Head of caudate nucleus (tissue), 42 donors: ENCODE data around the gene ZC3H15.
"Not testable (repeated sequence)": the region's sequence is repeated elsewhere in the genome, so short reads cannot be mapped to it uniquely, and the experiment has no call there.

Source experiments
- DNase-seq, 42 donors: peaks; one replicate each; pipeline versions ENCODE4 v3.0.0 to v3.0.0-alpha.2; 2020 to 2021; ENCODE audit warnings: mixed read lengths in 7 of 42
- intact Hi-C: fragments of 100-400 bp; cut with DNase I; formaldehyde crosslinking; loops from one replicate; pipeline ENCODE4 v1.15.0; 2022

Gene ZC3H15

DNA sequence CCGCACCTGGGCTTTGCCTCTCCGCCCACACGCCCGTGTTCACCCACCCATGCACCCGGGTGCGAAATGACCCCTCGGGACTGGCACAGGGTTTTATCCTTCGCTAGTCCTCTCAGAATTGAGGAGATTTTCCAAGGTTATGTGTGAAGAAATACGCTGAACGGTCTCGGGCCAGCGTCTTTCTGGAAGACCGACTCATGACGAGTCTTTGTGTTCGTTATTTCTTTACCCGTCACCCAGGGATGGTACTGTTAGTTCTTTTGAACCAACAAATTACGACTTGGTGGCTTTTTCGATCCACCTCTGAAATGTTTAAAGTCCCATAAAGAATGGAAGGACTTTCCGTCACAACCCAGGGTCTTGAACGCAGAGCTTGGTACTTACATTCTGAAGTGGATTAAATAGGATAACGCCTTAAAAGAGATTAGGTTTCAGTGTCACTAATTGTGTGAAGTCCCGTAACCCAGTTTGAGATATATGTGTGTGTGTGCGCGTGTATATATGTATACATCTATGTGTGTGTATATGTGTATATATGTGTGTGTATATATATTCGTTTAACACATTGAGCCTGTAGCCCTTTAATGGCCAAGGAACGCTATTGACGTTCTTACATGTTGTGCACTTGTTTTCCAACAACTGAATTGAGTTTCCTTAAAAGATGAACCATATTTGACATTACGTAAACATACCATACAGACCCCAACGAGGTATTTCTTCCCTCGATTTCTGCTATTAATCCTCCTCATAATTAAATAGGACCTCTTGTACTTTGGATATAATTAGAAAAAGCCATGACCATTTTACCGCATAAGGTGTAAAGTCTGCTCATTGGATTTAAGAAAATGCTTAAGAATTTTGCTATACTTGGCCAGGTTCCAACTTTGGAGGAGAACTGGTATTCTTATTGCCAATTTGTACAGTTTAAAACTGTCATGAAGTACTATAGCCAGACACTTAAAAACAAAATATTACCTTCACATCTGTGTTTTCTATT is 889 bp downstream of the ZC3H15 start:
- intact Hi-C loops: no loop called here
- DNase-seq: no peak

- DNase-seq: no peak
- intact Hi-C loops: no loop called here
These were observed 7.6 kb downstream of the ZC3H15 start for GRCh38 chr2:186493564-186494085.

DNA sequence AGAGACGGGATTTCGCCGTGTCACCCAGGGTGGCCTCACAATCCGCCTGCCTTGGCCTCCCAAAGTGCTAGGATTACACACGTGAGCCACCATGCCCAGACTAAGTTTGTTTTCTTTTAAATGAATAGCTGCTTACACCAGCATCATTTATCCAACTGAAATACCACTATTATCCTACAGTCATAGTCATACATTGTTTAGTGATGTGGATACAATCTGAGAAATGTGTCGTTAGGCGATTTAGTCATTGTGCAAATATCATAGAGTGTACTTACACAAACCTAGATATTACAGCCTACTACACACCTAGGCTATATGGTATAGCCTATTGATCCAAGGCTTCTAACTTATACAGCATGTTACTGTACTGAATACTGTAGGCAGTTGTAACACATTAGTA is 10.3 kb downstream of the ZC3H15 start:
- DNase-seq: no peak
- intact Hi-C loops: no loop called here

DNA sequence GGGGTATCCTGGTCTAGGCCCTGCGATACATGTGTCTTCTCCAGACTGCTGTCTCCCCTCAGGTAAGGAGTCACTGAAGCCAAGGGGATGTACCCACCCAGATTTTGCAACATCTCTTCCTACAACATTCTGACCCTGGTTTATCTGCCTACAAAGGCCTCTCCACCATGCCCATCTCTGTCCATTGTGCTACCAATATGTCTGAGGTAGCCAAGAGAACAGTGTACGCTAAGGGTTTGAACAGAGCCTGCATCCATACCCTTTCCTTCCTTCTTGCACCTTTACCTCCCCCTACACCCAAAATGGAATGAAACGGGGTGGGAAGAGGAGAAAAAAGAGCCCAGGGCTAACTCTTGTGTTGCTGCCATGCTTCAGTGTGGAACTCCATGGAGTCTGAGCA is 11.9 kb downstream of the ZC3H15 start:
- intact Hi-C loops: no loop called here
- no peak for DNase-seq

GRCh38 chr2:186498834-186499233 is 12.8 kb downstream of the ZC3H15 start:
- intact Hi-C loops: no loop called here
- no peak for DNase-seq

GRCh38 chr2:186503827-186504606 is 18.0 kb downstream of the ZC3H15 start:
- DNase-seq: peak in 1 of 42 donors; percentile 5
- intact Hi-C loops: no loop called here

DNA sequence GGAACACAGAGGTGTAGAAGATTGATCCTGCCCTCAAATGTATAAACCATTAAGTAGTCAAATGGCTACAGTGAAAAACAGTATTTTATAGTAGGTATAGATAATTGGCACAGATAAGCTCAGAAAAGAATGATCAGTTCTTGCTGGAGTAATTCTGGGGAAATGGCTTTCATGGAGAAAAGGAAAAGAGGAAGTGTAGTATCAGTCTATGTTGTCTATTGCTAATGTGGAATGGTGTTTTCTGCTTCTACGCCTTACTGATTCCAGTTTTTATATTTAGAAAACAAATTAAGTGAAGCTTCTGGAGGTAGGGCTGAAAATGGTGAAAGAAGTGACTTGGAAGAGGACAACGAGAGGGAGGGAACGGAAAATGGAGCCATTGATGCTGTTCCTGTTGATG is 22.2 kb downstream of the ZC3H15 start:
- intact Hi-C loops: loop anchor here (5.0 kb wide), 1 partner anchor 134 kb away; no protein-coding TSS in a partner anchor
- DNase-seq: no peak

DNA sequence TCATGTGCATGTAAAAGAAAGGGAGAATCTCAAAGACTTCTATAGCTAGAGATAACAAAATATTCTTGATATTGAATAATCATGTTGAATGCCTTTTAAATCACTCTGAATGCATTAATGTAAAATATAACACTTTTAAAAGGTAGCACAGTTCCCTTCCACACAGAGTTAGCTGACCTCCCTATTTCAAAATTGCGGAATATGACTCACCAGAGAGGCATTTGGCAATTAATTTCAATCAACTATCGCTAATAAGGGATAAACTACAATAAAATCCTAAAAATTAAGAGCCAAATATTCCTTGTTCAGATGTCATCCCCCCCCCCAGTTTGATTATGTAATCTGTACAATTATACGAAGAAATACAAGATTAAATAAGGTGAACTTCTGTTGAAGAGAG is 29.3 kb downstream of the ZC3H15 start:
- intact Hi-C loops: no loop called here
- DNase-seq: no peak

DNA sequence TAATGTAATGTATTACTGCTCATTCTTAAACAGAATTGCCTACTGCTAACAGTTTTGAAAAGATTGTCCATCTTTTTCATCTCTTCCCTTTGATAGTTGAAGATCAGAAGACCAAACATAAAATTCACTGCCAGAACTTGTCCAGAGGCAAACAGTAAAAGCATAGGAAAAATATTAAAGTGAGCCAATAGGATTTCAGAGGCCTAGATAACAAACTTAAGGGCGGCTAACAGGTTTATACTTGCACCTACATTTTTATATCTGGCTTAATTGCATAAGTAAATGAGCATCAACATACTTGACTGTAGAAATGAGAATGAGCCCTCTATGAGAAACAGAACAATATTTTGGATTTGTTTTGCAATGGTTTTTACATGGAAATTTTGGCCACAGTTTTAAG is 30.3 kb downstream of the ZC3H15 start:
- intact Hi-C loops: no loop called here
- no peak for DNase-seq

DNA sequence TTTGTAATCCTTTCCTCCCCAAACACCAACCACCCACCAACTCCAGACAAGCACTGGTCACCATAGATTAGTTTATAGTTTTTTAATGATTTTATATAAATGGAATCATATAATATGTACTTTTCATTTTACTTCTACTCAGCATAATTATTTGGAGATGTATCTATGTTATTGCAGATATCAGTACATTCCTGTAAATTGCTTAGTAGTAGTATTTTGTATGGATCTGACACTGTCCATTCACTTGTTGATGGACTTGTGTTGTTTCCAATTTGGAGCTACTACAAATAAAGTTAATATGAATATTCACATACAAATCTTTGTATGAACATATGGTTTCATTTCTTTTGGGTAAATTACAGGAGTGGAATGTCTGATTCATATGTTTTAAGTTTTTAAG is 31.0 kb downstream of the ZC3H15 start:
- intact Hi-C loops: no loop called here
- DNase-seq: no peak

DNA sequence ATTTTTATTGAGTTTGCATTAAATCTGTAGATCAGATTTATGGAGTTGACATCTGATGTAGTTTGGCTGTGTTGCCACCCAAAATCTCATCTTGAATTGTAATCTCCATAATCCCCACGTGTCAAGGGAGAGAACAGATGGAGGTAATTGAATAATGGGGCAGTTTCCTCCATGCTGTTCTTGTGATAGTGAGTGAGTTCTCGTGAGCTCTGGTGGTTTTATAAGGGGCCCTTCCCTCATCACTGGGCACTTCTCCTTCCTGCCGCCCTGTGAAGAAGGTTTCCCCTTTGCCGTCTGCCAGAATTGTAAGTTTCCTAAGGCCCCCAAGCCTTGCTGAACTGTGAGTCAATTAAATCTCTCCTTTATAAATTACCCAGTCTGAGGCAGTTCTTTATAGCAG is 32.2 kb downstream of the ZC3H15 start:
- no peak for DNase-seq
- intact Hi-C loops: no loop called here

GRCh38 chr2:186518945-186519344 is 32.9 kb downstream of the ZC3H15 start:
- intact Hi-C loops: no loop called here
- DNase-seq: no peak

DNA sequence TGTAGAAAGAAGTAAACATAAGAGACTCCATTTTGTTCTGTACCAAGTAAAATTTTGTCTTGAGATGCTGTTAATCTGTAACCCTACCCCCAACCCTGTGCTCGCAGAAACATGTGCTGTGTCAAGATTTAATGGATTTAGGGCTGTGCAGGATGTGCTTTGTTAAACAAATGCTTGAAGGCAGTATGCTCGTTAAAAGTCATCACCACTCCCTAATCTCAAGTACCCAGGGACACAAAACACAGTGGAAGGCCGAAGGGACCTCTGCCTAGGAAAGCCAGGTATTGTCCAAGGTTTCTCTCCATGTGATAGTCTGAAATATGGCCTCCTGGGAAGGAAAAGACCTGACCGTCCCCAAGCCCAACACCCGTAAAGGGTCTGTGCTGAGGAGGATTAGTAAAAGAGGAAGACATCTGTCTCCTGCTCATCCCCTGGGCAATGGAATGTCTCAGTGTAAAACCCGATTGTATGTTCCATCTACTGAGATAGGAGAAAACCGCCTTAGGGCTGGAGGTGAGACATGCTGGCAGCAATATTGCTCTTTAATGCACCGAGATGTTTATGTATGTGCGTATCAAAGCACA is 35.6 kb downstream of the ZC3H15 start:
- intact Hi-C loops, DNase-seq: not testable (repeated sequence)

DNA sequence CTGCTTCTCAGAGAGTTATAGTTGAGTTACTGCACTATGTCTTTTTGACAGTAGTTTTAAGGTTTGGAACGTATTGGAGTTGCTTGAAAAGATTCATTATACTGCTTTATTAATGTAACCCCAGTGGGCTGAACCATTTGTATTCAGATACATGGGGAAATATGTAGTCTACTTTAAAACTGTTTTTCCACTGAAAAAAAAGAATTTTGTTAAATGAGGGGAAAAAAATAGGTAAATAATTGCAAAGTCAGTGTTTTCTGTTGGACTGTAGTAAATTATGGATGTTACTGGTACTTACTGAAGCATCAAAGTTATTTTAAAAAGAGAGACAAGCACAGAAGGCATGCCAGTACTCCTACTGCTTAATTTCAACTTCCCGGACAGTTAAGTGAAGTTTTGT is 36.4 kb downstream of the ZC3H15 start:
- intact Hi-C loops: no loop called here
- DNase-seq: no peak

DNA sequence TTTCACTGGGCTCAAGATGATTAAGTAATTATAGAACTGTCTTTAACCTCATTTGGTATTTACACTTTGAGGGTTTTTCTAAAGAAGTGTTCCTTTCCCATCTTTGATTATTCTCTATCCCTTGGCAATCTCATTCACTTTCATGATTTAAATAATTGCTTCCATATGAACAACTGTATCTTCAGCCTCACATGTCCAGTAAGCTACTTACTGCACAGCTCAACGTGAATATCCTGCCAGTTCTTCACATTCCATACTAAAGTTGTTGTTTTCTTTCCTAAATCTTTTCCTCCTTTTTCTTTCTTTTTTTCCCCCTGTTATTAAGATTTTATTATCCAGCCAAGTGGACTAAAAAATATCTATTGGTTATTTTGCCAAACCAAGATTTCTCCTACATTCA is 37.7 kb downstream of the ZC3H15 start:
- intact Hi-C loops: no loop called here
- DNase-seq: no peak

- no peak for DNase-seq
- intact Hi-C loops: no loop called here
These were observed 40.2 kb downstream of the ZC3H15 start for GRCh38 chr2:186526281-186526680.

- intact Hi-C loops: no loop called here
- DNase-seq: no peak
These were observed 44.3 kb downstream of the ZC3H15 start for GRCh38 chr2:186530314-186530713.

GRCh38 chr2:186531257-186531775 is 45.3 kb downstream of the ZC3H15 start:
- intact Hi-C loops: no loop called here
- DNase-seq: no peak

DNA sequence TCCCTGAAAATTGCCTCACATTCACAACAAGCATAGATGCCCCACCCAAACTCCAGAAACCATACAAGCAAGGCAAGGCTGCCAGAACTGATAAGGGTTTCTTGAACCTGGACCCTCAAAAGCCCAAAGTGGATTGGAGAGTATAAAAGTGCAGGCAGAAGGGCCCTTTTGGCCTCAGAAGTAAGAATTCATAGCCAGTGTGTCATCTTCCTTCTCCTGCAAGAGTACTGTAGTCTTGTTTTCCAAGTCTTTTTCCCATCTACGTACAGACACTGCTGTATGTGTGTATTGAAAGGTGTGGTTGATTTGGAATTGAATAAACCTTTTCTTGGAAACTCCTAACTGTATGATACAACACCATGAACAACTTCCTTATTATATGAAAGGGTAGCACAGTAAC is 46.8 kb downstream of the ZC3H15 start:
- intact Hi-C loops: no loop called here
- no peak for DNase-seq
